Kidney (tissue), 14 donors: ENCODE data around the gene SFI1. TPM values are rescaled to one million over a fixed set of nuclear protein-coding genes. Genes with fewer than 3 reads are reported as not detected.
A peak's percentile ranks its signal among the peaks of the same experiment; 100 is the strongest.

Source experiments
- DNase-seq, 5 donors: peaks; one replicate each; pipeline ENCODE4 v3.0.0-alpha.2; 2013 to 2020
- FAIRE-seq: peaks from 2 replicates; lab custom pipeline; 2012; peaks lifted over from hg19 to GRCh38; lab: Jason Lieb, UNC
- H3K27ac ChIP-seq, 2 donors: one replicate each; pipeline ENCODE4 v1.7.0; 2013; ENCODE audit warnings: low read depth in 2 of 2, low read length in 2 of 2, inconsistent platforms in 1 of 2
- H3K27me3 ChIP-seq: one replicate; pipeline ENCODE4 v1.7.1; 2013; ENCODE audit warnings: low read length, inconsistent platforms; ENCODE audit not compliant: control insufficient read depth, insufficient read depth
- H3K36me3 ChIP-seq, 3 donors: one replicate each; pipeline versions ENCODE4 v1.7.0 to v1.7.1; 2013; ENCODE audit warnings: low read length in 3 of 3, control low read depth in 1 of 3, inconsistent platforms in 1 of 3; ENCODE audit not compliant: insufficient read depth in 3 of 3, control insufficient read depth in 2 of 3
- H3K4me1 ChIP-seq, 3 donors: one replicate each; pipeline versions ENCODE4 v1.7.0 to v1.7.1; 2013; ENCODE audit warnings: low read length in 3 of 3, inconsistent platforms in 1 of 3, low read depth in 1 of 3; ENCODE audit not compliant: control insufficient read depth in 2 of 3, insufficient read depth in 2 of 3
- H3K4me3 ChIP-seq, 3 donors: one replicate each; pipeline versions ENCODE4 v1.7.0 to v1.8.1; 2013; ENCODE audit warnings: low read length in 3 of 3, control low read depth in 1 of 3, inconsistent platforms in 1 of 3
- H3K9ac ChIP-seq, 3 donors: one replicate each; pipeline versions ENCODE4 v1.7.0 to v1.7.1; 2013; ENCODE audit warnings: low read length in 3 of 3, control low read depth in 1 of 3, inconsistent platforms in 1 of 3
- H3K9me3 ChIP-seq, 3 donors: one replicate each; pipeline versions ENCODE4 v1.7.0 to v1.7.1; 2013; ENCODE audit warnings: low read length in 3 of 3, control low read depth in 1 of 3, inconsistent platforms in 1 of 3; ENCODE audit not compliant: control insufficient read depth in 2 of 3, insufficient read depth in 1 of 3
- intact Hi-C: fragments of 100-400 bp; cut with DNase I; formaldehyde crosslinking; loops from one replicate; pipeline ENCODE4 v1.11.1; 2022
- polyA plus RNA-seq: library from polyadenylated mRNA; stranded (reverse); fragments of 350-450 nt; fragmentation: Illumina TruSeq; extraction: RNeasy Lipid Tissue Mini Kit (QIAGEN cat#74804); gene quantifications from one replicate; pipeline ENCODE4 v1.2.3, GENCODE V29; 2014; ENCODE audit warnings: low read depth, low replicate concordance; ENCODE audit not compliant: insufficient read depth
- total RNA-seq: library from RNA; stranded (reverse); fragmentation: NEBNext Ultra II Directional; extraction: Animal tissue kit (Norgen Biotek cat#: 25700); gene quantifications from one replicate; pipeline ENCODE4 v1.2.1, GENCODE V29; 2021
- TF ChIP-seq, protein P1 (sequence below): IDR thresholded peaks from 3 replicates; pipeline ENCODE4 v1.5.1; 2012; ENCODE audit warnings: mild to moderate bottlenecking, moderate library complexity, borderline replicate concordance; ENCODE audit not compliant: insufficient read depth; ENCODE audit errors: extremely low read depth
- donor health status: control.
- donor health status: control.
- donor health status: control.
- donor health status: control.
- donor health status: control.
- donor health status: DM: yes; HTN: yes; CAD: no.
- donor health status: Normal renal cell carcinoma (clear cell type).

The SFI1 gene
- total and polyA plus RNA-seq, 2 donors from 2014 or later, result 11.4 to 48.2 TPM

DNA sequence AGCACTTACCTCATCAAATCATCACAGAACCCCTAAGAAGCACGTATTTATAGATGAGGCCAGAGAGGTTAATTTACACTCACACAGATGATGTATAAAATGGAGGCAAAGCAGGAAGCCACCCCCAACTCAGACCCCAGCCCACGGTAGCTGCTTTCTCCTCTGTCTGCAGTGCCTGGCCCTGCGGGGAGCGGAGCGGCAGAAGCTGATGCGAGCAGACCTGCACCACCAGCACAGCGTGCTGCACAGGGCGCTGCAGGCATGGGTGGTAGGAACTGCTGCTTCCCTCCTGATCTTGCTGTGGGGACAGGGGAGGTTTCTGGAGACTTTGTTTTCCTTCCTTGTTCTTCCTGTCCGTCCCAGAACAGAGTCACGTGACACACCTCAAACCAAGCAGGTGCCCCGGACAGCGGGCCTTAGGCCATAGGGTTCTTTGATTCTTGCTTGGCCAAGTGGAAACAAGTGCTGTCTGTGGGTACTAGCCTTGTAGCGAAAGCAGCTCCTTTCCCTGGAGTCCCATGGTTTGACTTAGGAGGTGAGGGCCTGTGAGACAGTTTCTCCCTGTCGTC, 107.9 kb downstream of the SFI1 start:
- FAIRE-seq (no peak), DNase-seq (peak in 2 of 5 donors; percentile 33 to 46)

DNA sequence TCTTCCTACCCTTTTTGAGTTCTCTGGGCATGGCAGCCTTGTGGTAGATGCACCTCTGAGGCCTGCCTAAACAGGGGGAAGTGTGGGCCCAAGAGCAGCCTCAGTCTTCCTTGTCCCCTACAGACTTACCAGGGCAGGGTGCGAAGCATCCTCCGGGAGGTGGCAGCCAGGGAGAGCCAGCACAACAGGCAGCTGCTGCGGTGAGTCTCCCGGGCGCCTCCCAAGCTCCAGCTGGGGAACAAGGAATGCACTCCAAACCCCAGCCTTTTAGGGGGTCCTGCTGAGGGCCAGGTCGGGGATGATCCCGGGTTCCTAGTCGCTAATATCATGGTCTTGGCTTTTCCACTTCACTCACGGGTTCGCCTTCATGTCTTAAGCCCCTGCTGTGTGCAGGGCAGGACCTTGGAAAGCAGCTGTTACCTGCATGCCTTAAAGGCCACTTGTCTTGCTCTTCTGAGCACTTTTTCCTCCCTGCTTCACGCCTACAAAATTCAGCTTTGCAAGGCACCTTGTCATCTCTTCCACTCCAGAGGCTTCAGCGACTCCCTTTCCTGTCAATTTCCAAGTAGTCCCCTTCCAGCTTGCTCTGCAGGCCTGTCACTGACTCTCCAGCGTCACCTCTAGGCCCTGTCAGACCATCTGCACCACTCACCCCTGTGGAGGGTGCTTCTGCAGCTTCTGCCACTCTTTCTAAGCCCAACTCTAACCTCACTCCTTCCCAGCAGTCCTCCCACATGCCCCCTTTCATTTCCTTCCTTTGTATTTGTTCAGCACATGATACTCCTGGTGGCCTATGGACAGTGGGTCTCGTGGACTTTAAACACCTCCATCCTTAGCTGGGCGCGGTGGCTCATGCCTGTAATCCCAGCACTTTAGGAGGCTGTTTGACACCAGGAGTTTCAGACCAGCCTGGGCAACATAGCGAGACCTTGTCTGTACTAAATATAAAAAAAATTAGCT, 108.7 kb downstream of the SFI1 start:
- TF ChIP-seq, protein P1, sequence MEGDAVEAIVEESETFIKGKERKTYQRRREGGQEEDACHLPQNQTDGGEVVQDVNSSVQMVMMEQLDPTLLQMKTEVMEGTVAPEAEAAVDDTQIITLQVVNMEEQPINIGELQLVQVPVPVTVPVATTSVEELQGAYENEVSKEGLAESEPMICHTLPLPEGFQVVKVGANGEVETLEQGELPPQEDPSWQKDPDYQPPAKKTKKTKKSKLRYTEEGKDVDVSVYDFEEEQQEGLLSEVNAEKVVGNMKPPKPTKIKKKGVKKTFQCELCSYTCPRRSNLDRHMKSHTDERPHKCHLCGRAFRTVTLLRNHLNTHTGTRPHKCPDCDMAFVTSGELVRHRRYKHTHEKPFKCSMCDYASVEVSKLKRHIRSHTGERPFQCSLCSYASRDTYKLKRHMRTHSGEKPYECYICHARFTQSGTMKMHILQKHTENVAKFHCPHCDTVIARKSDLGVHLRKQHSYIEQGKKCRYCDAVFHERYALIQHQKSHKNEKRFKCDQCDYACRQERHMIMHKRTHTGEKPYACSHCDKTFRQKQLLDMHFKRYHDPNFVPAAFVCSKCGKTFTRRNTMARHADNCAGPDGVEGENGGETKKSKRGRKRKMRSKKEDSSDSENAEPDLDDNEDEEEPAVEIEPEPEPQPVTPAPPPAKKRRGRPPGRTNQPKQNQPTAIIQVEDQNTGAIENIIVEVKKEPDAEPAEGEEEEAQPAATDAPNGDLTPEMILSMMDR, result no peak
- Histone ChIP-seq H3K4me1 (peaks cover 0 to 2% (median 0%) of the 10 kb centered on the region in 3 donors), H3K4me3 (no peak overlapping the region), H3K27ac (no peak overlapping the region), H3K27me3 (no peaks in the 10 kb centered on the region), H3K36me3 (peaks cover 0 to 8% (median 7%) of the 10 kb centered on the region in 3 donors), H3K9me3 (no peaks in the 10 kb centered on the region), H3K9ac (no peak overlapping the region)
- intact Hi-C loops, result no loop called here
- FAIRE-seq, result no peak
- DNase-seq, result peak in 2 of 5 donors; percentile 25 to 51

More for the DNA sequence above, 107.9 kb downstream of the SFI1 start:
- intact Hi-C loops, result no loop called here
- no peak overlapping the region for H3K4me3 ChIP-seq
- TF ChIP-seq, protein P1, result no peak
- peaks cover 0 to 2% (median 0%) of the 10 kb centered on the region in 3 donors for H3K4me1 ChIP-seq
- no peak overlapping the region for H3K27ac ChIP-seq
- no peak overlapping the region for H3K9ac ChIP-seq
- no peaks in the 10 kb centered on the region for H3K9me3 ChIP-seq
- no peaks in the 10 kb centered on the region for H3K27me3 ChIP-seq
- peaks cover 0 to 7% (median 4%) of the 10 kb centered on the region in 3 donors for H3K36me3 ChIP-seq

DNA sequence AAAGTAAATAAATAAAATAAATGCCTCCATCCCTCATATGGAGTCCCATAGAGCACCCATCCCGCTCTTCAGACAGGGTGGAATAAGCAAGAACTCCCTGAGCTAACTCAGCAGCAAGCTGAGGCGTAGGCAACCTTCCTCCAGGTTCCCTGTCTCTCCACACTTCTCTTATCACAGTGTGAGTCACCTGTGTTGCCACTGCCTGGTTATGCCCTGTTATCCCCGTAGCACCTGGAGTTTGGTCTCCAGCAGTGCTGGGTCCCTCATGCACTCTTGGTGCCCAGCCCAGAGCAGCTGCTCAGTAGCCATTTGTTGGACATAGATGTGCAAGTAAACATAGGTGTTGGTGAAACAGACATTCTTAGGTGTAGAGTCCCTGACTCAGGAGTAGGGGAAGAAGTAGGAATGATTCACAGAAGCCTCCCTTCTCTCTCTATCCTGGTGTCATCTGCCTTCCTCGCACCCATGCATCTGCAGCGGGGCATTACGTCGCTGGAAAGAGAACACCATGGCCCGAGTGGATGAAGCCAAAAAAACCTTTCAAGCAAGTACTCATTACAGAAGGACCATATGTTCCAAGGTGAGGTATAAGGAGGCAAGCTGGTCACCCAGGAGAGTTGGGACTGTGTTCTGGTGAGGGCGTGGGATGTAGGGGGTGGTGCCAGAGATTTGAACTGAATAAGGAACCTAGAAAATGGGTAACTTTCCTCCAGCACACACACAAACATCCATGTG, 109.7 kb downstream of the SFI1 start:
- TF ChIP-seq, protein P1, result no peak
- Histone ChIP-seq H3K27ac (no peak overlapping the region), H3K36me3 (peaks cover 0 to 8% (median 7%) of the 10 kb centered on the region in 3 donors), H3K27me3 (no peaks in the 10 kb centered on the region), H3K4me3 (no peak overlapping the region), H3K9ac (no peak overlapping the region), H3K4me1 (peaks cover 0 to 2% (median 0%) of the 10 kb centered on the region in 3 donors), H3K9me3 (no peaks in the 10 kb centered on the region)
- FAIRE-seq (no peak), DNase-seq (peak in 2 of 5 donors; percentile 13 to 22)
- intact Hi-C loops, result no loop called here
